IMR-90 (cell line): ENCODE data around the gene CLDN22. TPM values are rescaled to one million over a fixed set of nuclear protein-coding genes. Genes with fewer than 3 reads are reported as not detected.

ENCODE experiments used
- ATAC-seq: fragments of 200-7000 bp; cut with Tn5 transposase; 2 replicates; pipeline ENCODE4 v1.9.1; 2020; ENCODE audit warnings: low read depth, mild to moderate bottlenecking, moderate library complexity
- BruUV-seq: library from RNA; stranded (reverse); fragments of 400-500 nt; replicated peaks from 2 replicates; lab custom pipeline; 2021; lab: Mats Ljungman, UMichigan
- CTCF ChIA-PET: fragments of 300-600 bp; formaldehyde crosslinking; extraction: SDS; loops from one replicate; lab custom pipeline; 2021; ENCODE audit warnings: antibody characterized with exemption; lab: Yijun Ruan, JAX
- POLR2A ChIA-PET: fragments of 300-600 bp; sonication (Branson Sonifier 250); formaldehyde crosslinking; loops from one replicate; lab custom pipeline; 2022; ENCODE audit warnings: antibody characterized with exemption; ENCODE audit not compliant: unreplicated experiment; lab: Charles Lee
- DNase-seq: peaks from one replicate; pipeline ENCODE4 v3.0.0; 2013
- H2AFZ ChIP-seq: replicated peaks from 2 replicates; pipeline ENCODE3; 2013; ENCODE audit warnings: low read length, mild to moderate bottlenecking; ENCODE audit not compliant: poor library complexity
- H2AK5ac ChIP-seq: 2 replicates; pipeline ENCODE4 v1.6.1; 2013; ENCODE audit warnings: low read depth, low read length, inconsistent platforms
- H2AK9ac ChIP-seq: replicated peaks from 2 replicates; pipeline ENCODE3; 2013; ENCODE audit warnings: mild to moderate bottlenecking, low read depth, low read length, moderate library complexity; ENCODE audit not compliant: poor library complexity
- H2BK120ac ChIP-seq: 2 replicates; pipeline ENCODE4 v1.6.1; 2013; ENCODE audit warnings: low read depth, low read length, inconsistent platforms
- H2BK15ac ChIP-seq: 3 replicates; pipeline ENCODE4 v1.6.1; 2013; ENCODE audit warnings: low read depth, low read length, inconsistent platforms
- H2BK20ac ChIP-seq: 2 replicates; pipeline ENCODE4 v1.6.1; 2013; ENCODE audit warnings: low read depth, mild to moderate bottlenecking, inconsistent platforms, low read length, moderate library complexity
- H2BK5ac ChIP-seq: 2 replicates; pipeline ENCODE4 v1.6.1; 2013; ENCODE audit warnings: mild to moderate bottlenecking, low read depth, low read length, inconsistent platforms; ENCODE audit not compliant: poor library complexity, severe bottlenecking
- H3K14ac ChIP-seq: replicated peaks from 2 replicates; pipeline ENCODE4 v1.6.1; 2013; ENCODE audit warnings: low read depth, low read length, inconsistent platforms
- H3K18ac ChIP-seq: 2 replicates; pipeline ENCODE4 v1.6.1; 2013; ENCODE audit warnings: low read depth, low read length, control low read depth
- H3K23ac ChIP-seq: 2 replicates; pipeline ENCODE4 v1.6.1; 2013; ENCODE audit warnings: low read depth, low read length, inconsistent platforms
- H3K27ac ChIP-seq: 2 replicates; pipeline ENCODE4 v1.5.1; 2013; ENCODE audit warnings: mild to moderate bottlenecking, control low read depth, low read length; ENCODE audit not compliant: insufficient read depth
- H3K27me3 ChIP-seq: 2 replicates; pipeline ENCODE4 v1.6.1; 2013; ENCODE audit warnings: low read length; ENCODE audit not compliant: control insufficient read depth, insufficient read depth
- H3K36me3 ChIP-seq: 2 replicates; pipeline ENCODE4 v1.6.1; 2013; ENCODE audit warnings: low read length, mixed read lengths; ENCODE audit not compliant: control insufficient read depth, insufficient read depth
- H3K4ac ChIP-seq: 2 replicates; pipeline ENCODE4 v1.6.1; 2013; ENCODE audit warnings: low read depth, low read length, inconsistent platforms
- H3K4me1 ChIP-seq: 2 replicates; pipeline ENCODE4 v1.6.1; 2013; ENCODE audit warnings: low read length, mixed read lengths; ENCODE audit not compliant: control insufficient read depth, insufficient read depth
- H3K4me2 ChIP-seq: 2 replicates; pipeline ENCODE4 v1.6.1; 2013; ENCODE audit warnings: low read depth, mild to moderate bottlenecking, control low read depth, low read length, moderate library complexity
- H3K4me3 ChIP-seq: 2 replicates; pipeline ENCODE4 v1.5.1; 2013; ENCODE audit warnings: low read depth, mild to moderate bottlenecking, control low read depth, low read length, moderate library complexity; ENCODE audit not compliant: insufficient read depth
- H3K56ac ChIP-seq: 2 replicates; pipeline ENCODE4 v1.6.1; 2013; ENCODE audit warnings: low read length, inconsistent platforms; ENCODE audit not compliant: insufficient read depth; ENCODE audit errors: extremely low read depth
- H3K79me1 ChIP-seq, 2 experiments: 2 replicates each; pipeline ENCODE4 v1.6.1; 2013; ENCODE audit warnings: low read length in 2 of 2, inconsistent platforms in 1 of 2, low read depth in 1 of 2
- H3K9ac ChIP-seq: 2 replicates; pipeline ENCODE4 v1.6.1; 2013; ENCODE audit warnings: low read depth, low read length, control low read depth
- H3K9me1 ChIP-seq: 2 replicates; pipeline ENCODE4 v1.6.1; 2013; ENCODE audit warnings: low read length, inconsistent platforms; ENCODE audit not compliant: insufficient read depth
- H3K9me3 ChIP-seq: 2 replicates; pipeline ENCODE4 v1.6.1; 2013; ENCODE audit warnings: low read length; ENCODE audit not compliant: control insufficient read depth, insufficient read depth
- H4K20me1 ChIP-seq: 2 replicates; pipeline ENCODE4 v1.6.1; 2013; ENCODE audit warnings: low read length, inconsistent platforms; ENCODE audit not compliant: insufficient read depth
- H4K5ac ChIP-seq: 2 replicates; pipeline ENCODE4 v1.6.1; 2013; ENCODE audit warnings: mild to moderate bottlenecking, low read depth, low read length, control low read depth
- H4K8ac ChIP-seq, 2 experiments: 2 replicates each; pipeline ENCODE4 v1.6.1; 2013; ENCODE audit warnings: low read depth in 2 of 2, low read length in 2 of 2, control low read depth in 1 of 2, inconsistent platforms in 1 of 2
- H4K91ac ChIP-seq: 2 replicates; pipeline ENCODE4 v1.6.1; 2013; ENCODE audit warnings: low read depth, low read length, inconsistent platforms; ENCODE audit not compliant: insufficient read depth
- FOS ChIP-seq: fragments of 150-350 bp; IDR thresholded peaks from 2 replicates; pipeline ENCODE4 v1.6.1; 2016; ENCODE audit warnings: low read depth, low read length
- POLR2A ChIP-seq: IDR thresholded peaks from 2 replicates; pipeline ENCODE4 v1.6.1; 2012; ENCODE audit warnings: mild to moderate bottlenecking, low read depth, low read length
- RAD21 ChIP-seq: IDR thresholded peaks from 2 replicates; pipeline ENCODE4 v1.6.1; 2012; ENCODE audit warnings: low read length, improper control_type of control experiment
- WGBS, 2 experiments: methylation state at CpG; one replicate each; pipeline versions ENCODE4 v1.1.5 to v1.1.7; 2013; ENCODE audit warnings: missing lambda C conversion rate in 2 of 2; ENCODE audit not compliant: insufficient read length in 1 of 2; ENCODE audit errors: extremely low coverage in 2 of 2; 5-methylcytosine and 5-hydroxymethylcytosine counted together
- dilution Hi-C: fragments of 300-500 bp; cut with HindIII; formaldehyde crosslinking; loops from one replicate; pipeline ENCODE4 v1.14.3; 2018; ENCODE audit warnings: low sequenced_read_pairs; ENCODE audit not compliant: unreplicated experiment
- in situ Hi-C: fragments of 300-500 bp; cut with MboI; formaldehyde crosslinking; loops from 3 replicates; pipeline ENCODE4 v1.14.3; 2019; ENCODE audit warnings: low sequenced_read_pairs, inconsistent platforms, mixed read lengths
- intact Hi-C: fragments of 100-400 bp; cut with micrococcal nuclease; formaldehyde crosslinking; loops from 2 replicates; pipeline ENCODE4 v1.10.0; 2022
- polyA plus RNA-seq, 3 experiments: library from polyadenylated mRNA; depleted of rRNA; stranded (reverse); fragments of >200 nt; gene quantifications; 2 replicates each; pipeline ENCODE4 v1.2.3, GENCODE V29; 2012; ENCODE audit warnings: low replicate concordance in 1 of 3
- total RNA-seq: library from RNA; depleted of rRNA; stranded (reverse); fragments of >200 nt; gene quantifications from 2 replicates; pipeline ENCODE4 v1.2.3, GENCODE V29; 2012
- TF ChIP-seq, protein P1 (sequence below): fragments of 150-350 bp; IDR thresholded peaks from 2 replicates; pipeline ENCODE4 v1.6.1; 2017; ENCODE audit warnings: mild to moderate bottlenecking, antibody characterized with exemption, low read length, low read depth
- TF ChIP-seq, protein P2 (sequence below): fragments of 150-350 bp; IDR thresholded peaks from 2 replicates; pipeline ENCODE4 v1.6.1; 2016; ENCODE audit warnings: low read depth, mild to moderate bottlenecking, low read length, moderate library complexity, borderline replicate concordance

Gene CLDN22
- total and polyA plus RNA-seq, 2 of the 4 experiments (the other 2 are of a cell fraction), result not detected

DNA sequence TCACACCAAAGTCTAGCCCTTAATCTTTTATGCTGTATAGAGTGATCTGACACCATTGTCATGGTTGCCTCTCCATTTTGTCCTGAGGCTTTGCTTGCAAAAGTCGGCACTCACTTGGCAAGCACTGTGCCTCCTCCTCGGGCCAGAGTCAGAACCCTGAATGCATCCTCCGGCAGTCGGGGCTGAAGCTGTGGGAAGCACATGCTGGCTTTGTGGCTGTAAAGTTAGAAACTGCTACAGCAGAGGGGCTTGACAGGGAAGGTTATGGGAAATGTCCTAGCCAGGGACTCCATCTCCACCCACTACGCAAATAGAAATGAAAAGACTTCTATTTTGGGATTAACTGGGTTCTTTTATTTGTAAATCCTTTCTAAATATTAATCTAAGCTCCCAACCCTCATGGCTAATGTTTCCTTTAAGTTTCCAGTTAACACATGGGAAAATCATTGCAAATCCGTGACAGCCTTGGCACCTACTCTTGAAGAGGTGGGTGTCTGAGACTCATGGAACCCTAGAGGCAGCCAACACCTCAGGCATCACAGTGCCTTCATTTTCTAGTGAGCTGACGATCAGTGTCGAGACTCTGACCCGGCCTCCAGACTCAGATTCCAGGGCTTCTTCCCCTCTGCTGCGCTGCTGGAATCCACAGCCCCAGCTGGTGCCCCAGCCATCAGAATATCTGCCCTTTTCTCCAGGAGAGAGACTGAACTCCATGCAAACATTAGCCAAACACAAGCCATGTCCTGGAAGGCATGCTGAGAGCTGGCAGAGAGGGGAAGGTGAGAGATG lies 10.1 kb upstream of the CLDN22 start:
- no peak overlapping the region for H4K5ac ChIP-seq
- no peak for ATAC-seq
- H3K14ac ChIP-seq, result no peak overlapping the region
- no TSS peak for BruUV-seq
- H2BK5ac ChIP-seq, result no peak overlapping the region
- H3K4me1 ChIP-seq, result peaks cover 5% of the 10 kb centered on the region
- TF ChIP-seq, protein P1, sequence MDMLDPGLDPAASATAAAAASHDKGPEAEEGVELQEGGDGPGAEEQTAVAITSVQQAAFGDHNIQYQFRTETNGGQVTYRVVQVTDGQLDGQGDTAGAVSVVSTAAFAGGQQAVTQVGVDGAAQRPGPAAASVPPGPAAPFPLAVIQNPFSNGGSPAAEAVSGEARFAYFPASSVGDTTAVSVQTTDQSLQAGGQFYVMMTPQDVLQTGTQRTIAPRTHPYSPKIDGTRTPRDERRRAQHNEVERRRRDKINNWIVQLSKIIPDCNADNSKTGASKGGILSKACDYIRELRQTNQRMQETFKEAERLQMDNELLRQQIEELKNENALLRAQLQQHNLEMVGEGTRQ, result no peak
- TF ChIP-seq, protein P2, sequence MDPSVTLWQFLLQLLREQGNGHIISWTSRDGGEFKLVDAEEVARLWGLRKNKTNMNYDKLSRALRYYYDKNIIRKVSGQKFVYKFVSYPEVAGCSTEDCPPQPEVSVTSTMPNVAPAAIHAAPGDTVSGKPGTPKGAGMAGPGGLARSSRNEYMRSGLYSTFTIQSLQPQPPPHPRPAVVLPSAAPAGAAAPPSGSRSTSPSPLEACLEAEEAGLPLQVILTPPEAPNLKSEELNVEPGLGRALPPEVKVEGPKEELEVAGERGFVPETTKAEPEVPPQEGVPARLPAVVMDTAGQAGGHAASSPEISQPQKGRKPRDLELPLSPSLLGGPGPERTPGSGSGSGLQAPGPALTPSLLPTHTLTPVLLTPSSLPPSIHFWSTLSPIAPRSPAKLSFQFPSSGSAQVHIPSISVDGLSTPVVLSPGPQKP, result no peak
- TF ChIP-seq FOS (no peak), POLR2A (no peak), RAD21 (no peak)
- H3K9me1 ChIP-seq, result peaks cover 3% of the 10 kb centered on the region
- no peak overlapping the region for H2AK9ac ChIP-seq
- ChIA-PET CTCF (no interaction called here), POLR2A (no interaction called here)
- H2BK120ac ChIP-seq, result no peak overlapping the region
- no peak overlapping the region for H3K4me3 ChIP-seq
- dilution Hi-C loops, result no loop called here
- no peak overlapping the region for H4K8ac ChIP-seq
- no peak overlapping the region for H3K4ac ChIP-seq
- H3K18ac ChIP-seq, result no peak overlapping the region
- no peak for DNase-seq
- no peak overlapping the region for H3K23ac ChIP-seq
- H3K79me1 ChIP-seq, result no peaks in the 10 kb centered on the region
- no peak overlapping the region for H4K91ac ChIP-seq
- H3K27me3 ChIP-seq, result no peaks in the 10 kb centered on the region
- H2AFZ ChIP-seq, result no peak overlapping the region
- H2BK15ac ChIP-seq, result no peak overlapping the region
- H2AK5ac ChIP-seq, result peak overlapping the region; percentile 60; the same call in 1 of the 2 replicates
- H3K27ac ChIP-seq, result no peak overlapping the region
- no peak overlapping the region for H3K9ac ChIP-seq
- H3K4me2 ChIP-seq, result no peak overlapping the region
- no CpG with 5 or more reads among the region's 10 CpGs for WGBS, 2 experiments
- no peaks in the 10 kb centered on the region for H4K20me1 ChIP-seq
- intact Hi-C loops, result no loop called here
- in situ Hi-C loops, result no loop called here
- H3K36me3 ChIP-seq, result no peaks in the 10 kb centered on the region
- H2BK20ac ChIP-seq, result no peak overlapping the region
- no peak overlapping the region for H3K56ac ChIP-seq
- H3K9me3 ChIP-seq, result peaks cover 7% of the 10 kb centered on the region
